HG03135 (cell line): ENCODE measurements around the gene KMT2D.

Experiments used
- ATAC-seq: cut with Tn5 transposase; IDR thresholded peaks from one replicate; pipeline ENCODE4 v1.9.1; 2021; ENCODE audit warnings: mild to moderate bottlenecking, moderate library complexity; ENCODE audit not compliant: unreplicated experiment

KMT2D gene

DNA sequence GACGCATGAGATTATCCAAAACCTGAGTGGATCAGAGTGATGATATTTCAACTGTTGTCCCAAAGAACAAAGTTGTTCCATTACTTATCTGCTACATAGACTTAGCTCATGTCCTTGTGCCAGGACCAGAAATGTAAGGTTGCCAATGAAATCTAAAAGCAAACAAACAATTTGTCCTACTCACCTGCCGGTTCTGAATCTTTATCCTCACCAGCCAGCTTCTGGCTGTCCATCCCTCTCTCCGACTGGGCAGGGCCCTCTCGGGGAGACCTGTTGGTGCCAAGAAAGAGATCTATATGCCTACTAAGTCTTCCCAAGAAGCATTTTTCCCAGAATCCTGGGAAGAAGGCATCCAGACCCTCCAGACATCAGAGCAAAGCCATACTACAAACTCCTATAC, 5.5 kb downstream of the KMT2D start:
- no peak for ATAC-seq

DNA sequence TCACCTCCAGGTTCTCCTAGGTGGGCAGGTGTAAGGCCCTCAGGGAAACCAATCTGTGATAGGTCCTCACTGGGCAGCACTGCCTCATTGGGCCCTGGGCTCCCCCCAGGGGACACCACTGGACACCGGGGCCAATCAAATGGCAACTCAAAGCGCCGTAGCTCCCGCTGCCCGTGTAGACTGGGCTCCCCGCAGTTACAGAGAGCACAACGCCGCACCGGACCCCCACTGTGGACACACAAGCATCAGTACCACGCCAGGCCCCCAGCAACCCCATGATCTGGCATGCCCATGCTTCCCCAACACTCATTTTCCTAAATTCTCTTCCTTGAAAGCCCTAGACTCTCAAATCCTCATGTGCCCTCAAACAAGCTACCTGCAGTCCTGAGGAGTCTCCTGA, 6.1 kb downstream of the KMT2D start:
- no peak for ATAC-seq

DNA sequence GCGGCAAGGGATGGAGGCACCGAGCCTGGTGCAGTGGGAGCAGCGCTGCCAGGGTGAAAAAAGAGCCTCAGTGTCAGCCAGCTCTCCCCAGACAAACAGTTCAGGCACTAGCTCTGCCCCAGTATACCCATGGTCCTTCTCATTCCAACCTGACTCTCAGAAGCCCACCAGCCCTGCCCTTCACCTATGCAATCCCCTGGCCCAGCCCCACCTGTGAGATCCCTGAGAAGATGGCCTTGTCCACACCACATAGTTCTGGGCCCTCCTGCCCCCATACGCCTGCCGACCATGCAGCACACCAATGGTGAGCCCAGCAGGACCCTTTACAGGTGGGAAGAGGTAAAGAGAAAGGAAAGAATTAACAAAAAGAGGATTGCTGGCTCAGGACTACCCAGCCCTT, 6.5 kb downstream of the KMT2D start:
- no peak for ATAC-seq

DNA sequence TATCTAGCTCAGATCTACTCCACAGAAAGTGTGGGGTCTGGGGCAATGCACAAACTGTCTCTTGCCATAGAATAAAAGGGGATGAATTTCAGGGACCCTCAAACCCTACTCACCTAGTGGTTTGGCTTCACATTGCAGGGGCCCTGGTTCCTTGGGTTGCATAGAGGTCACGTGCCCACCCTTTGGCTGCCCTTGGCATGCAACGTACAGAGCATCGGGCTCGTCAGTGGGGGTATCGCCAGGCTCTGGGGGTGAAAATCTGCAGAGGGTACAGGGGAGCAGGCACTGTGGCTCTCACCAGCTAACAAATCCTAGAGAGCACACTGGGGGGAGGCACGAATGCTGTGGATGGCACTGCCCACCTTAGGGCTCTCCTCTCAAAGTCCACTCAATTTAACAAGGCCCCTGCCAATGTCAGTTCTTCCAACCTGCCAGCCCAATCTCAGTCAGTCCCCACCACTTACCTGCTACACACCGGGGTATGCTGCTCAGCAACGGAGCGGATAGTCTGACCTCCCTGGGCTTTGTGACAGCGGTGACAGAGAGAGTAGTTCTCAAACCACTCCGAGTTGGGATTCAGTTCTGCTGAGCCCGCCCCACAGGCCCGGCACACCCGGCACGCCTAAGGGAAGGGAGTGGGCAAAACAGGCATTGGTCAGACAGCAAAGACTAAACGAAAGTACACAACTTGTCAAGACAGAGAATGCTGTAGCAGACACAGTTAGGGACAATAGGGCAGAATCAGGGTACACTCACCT, 8.0 kb downstream of the KMT2D start:
- no peak for ATAC-seq

DNA sequence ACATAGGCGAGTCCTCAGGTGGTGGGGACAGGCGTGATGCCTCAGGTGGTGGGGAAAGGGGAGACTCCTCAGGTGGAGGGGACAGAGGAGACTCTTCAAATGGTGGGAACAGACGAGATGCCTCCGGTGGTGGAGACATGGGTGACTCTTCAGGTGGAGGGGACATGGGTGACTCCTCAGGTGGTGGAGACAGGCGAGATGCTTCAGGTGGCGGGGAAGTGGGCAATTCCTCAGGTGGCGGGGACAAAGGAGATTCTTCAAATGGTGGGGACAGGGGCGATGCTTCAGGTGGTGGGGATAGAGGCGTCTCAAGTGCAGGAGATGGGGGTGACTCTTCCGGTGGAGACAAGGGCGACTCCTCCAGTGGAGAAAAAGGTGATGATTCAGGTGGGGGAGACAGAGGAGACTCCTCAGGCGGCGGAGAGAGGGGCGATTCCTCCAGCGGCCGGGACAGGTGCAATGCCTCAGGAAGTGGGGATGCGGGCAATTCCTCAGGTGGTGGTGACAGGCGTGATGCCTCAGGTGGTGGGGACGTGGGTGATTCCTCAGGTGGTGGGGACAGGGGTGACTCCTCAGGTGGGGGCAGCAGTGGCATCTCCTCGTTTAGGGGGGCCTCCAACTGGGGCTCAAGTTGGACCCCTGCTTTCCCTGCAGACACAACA, 8.7 kb downstream of the KMT2D start:
- ATAC-seq = no peak

DNA sequence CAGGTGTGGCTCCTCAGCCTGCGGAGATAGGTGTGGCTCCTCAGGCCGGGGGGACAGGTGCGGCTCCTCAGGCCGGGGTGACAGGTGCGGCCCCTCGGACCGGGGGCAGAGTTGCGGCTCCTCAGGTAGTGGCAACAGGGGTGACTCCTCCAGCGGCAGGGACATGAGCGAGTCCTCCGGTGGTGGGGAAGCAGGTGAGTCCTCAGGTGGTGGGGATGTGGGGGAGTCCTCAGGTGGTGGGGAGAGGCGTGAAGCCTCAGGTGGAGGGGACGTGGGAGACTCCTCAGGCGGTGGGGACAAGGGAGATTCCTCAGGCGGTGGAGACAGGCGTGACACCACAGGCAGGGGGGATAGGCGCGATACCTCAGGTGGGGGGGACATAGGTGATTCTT, 9.2 kb downstream of the KMT2D start:
- no peak for ATAC-seq

DNA sequence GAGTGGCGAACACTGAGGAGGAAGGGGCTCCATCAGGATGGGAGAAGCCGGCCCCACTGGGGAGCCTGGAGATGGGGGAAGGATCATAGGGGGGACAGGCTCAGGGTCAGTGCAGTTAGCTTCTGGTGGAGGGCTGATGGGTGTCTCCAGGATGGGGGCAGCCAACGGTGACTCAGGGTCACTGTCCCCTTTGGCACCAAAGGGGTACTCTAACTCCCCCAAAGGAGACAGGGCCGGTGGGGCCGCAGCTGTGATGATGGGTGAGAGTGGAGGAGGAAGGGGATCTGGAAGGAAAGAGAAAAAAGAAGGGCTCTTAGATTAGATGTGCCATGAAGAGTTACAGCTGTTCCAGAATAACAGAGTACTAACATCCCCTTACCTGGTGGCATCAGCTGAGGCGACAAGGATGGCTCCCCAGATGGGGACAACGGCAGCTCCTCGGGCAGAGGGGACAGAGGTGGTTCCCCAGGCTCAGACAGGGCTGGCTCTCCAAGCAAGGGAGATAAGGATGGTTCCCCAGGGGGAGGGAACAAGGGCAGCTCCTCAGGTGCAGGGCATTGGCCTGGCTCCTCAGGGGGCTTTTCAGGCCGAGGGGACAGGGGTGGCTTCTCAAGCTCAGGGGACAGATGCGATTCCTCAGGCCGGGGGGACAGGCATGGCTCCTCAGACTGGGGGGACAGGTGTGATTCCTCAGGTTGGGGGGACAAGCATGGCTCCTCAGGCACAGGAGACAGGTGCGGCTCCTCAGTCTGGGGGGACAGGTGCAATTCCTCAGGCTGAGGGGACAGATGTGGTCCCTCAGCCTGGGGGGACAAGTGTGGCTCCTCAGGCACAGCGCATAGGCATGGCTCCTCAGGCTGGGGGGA, 9.9 kb downstream of the KMT2D start:
- ATAC-seq = no peak

DNA sequence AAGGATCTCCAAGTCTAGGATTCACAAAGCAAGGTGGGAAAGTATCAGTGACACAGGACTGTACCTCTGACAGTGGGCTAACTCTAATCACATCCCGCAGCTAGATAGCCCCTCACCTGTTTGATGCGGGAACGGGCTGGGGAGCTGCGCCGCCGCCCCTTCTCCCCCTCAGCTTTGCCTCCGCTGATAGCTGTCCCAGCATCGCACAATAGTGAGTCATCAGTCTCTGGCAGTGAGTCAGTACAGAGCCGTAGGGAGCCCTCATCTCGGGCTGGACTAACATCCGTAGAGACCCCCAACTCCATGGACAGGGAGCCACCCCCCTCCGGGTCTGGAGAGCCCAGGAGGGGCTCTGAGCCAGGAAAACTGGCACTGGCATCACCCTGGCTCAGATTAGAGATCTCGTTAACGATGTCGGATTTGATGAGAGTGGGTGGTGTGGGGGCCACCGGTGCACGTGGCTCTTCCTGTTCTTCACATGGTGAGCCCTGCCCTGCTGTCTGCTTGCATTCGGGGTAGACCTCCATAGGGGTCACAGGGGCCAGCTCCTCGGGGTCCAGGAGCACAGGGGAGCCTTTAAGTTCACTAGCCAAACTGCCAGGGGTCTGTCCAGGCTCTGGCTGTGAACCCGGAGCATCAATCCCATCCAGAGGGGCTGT, 10.9 kb downstream of the KMT2D start:
- no peak for ATAC-seq

DNA sequence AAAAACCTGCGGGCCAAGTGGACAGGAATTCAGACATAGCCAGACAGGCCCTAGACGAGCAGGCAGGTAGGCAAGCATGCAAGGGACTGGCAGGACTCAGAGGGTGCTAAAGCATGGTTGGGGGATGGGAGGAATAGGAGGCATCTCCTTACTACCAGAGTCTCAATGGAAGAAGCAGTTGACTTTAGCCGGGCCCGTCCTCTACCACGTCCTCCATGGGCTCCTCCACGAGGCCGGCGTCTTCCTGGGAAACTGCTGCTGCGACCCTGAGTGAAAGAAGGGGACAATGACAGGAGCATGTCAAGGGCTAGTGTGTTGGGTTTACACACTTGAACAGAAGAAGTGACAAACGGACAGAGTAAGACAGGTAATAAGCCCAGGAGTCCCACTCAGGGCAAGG, 11.6 kb downstream of the KMT2D start:
- no peak for ATAC-seq

DNA sequence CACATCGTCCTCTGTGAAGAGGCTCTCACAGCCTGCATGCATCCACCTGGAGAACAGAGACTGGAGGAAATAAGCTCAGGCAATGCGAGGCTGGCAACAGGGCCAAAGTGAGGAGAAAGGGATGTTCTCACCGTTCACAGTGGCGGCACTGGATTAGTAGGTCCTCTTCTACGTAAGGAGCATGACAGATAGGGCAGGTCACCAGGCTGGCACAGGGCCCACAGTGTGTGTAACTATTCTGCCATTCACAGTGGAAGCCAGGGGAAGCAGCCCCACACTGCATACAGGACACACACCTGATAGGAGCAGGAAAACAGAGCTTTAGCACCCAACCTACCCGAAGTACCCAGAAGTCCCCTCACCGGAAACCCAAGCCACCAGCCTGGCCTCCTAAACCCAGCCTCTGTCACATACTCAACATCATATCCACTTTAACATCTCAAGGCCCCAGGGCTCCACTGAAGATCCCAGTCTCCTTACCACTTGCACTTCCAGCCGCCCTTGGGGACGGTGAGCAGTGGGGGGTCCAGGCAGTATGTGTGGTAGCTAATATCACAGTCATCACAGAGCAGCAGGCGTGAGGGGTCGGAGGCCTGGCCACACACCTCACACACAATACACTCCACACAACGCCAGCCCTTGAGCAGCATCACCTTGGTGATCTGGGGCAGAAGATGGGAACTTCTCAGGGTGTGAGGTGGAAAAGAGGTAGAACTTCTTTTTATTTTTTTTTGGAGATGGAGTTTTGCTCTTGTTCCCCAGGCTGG, 14.3 kb downstream of the KMT2D start:
- ATAC-seq = no peak

DNA sequence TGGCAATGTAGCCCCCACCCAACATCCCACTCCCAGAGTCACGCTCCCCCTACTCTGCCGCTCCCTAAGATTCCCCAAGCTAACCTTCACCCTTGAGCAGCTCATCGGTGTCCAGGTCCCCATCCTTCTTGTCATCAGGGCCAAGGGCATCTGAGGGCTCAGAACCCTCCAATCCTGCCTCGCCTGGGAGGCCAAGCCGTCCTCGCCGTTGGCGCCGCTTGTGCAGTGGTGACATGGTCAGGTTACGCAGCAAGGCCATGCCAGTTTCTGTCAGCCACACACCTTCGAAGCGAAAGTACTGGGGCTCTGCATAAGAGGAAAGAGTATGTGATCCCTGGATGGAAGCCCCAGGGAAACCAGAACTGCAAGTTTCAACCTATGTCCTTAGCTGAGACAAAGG, 15.9 kb downstream of the KMT2D start:
- no peak for ATAC-seq

DNA sequence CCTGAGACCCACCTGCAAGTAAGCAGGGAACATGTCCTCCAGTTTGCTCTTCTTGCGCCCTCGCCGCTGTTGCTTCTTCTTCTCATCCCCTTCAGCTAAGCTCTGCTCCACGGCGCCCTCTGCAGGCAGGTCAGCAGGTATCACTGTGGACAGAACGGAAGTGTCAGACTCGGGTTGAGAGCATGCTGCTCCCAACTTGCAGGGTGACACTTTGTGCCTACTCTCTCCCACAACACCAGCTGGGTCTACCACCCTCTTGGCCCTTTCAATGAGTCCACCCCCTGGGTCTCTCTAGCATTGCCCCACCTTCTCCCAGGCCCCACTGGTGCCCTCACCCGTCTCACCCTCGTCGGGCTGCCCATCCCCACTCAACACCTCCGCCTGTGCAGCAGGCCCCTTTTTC, 16.7 kb downstream of the KMT2D start:
- ATAC-seq = no peak

DNA sequence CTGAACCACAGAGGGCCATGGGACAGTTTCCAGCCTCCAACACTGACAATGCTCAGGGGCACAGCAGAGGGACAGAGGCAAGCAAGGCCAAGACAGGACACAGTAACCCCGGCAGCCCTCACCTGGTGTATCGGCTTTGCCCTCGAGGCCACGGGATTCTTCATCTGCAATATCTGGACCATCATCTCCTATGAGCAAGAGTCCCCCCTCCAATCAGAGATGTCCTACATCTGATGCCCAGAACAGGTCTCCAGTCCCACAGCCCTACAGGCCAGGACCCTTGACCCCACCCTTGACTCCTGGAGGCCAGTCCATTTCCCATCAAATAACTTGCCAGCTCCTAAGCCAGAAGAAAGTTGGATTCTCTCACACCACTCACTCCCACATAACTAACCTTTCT, 17.4 kb downstream of the KMT2D start:
- ATAC-seq = no peak

DNA sequence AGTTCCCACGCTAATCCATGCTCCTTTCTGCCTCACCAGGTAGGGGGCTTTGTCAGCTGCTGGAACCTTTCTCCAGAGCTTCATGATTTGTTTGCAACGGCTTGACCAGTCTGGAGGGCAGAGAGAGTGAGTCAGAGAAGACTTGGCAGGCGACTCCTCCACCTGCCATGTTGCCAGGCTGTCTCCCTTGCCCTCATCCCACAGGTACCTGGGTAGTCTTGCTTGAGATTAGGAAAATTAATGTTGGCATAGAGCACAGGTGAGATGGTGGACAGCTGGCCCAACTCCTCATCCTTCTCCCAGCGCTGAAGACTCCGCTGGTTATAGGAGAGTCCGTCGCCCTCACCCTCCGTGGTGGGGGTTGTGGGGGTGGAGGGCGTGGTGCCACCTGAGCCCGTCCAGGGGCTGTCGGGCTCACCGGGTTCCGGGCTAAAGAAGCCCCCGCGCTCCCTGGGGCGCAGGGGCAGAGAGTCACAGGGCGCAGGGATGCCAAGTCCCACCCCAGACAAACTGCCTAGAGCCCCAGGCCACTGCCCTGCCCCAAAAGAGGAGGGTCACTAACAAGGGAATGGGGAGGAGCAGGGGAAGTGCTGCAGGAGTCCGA, 18.6 kb downstream of the KMT2D start:
- ATAC-seq = no peak

DNA sequence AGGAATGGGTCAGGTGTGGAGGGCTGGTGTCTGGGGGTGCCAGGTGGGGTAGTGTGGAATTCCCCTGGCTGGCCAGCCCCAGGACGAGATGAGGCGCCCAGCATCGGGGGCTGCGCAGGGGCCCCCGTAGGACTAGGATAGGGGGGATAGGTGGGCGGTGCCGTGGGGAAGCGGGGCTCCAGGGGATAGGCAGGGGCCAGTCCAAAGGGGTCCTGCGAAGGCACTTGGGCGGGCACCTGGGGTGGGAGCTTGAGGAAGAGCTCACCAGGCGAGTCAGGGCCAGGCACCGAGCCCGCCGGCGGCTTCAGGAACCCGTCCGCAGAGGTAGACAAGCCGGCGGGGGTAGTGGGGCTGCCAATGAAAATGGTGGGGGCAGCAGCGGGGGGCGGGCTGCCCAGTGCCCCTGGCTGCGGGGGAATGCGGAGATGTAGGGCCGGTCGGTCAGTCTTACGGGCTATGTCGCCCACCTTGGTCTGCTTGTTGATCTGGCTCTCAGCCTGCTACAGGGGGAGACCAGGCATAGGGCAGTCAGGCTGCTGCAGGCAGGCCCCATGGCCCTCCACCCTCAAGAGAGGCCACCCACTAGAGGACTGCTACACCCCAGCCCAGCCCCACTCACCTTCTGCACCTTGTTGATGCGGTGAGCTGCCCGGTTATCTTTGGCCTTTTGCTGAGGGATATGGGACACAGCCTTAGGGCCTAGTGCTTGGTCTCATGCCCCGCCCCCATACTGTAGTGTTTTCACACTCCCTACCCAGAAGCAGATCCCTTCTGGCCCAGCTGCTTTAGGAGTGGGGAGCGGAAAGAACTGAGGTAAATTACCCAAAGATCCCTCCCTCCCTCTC, 19.3 kb downstream of the KMT2D start:
- ATAC-seq = no peak

DNA sequence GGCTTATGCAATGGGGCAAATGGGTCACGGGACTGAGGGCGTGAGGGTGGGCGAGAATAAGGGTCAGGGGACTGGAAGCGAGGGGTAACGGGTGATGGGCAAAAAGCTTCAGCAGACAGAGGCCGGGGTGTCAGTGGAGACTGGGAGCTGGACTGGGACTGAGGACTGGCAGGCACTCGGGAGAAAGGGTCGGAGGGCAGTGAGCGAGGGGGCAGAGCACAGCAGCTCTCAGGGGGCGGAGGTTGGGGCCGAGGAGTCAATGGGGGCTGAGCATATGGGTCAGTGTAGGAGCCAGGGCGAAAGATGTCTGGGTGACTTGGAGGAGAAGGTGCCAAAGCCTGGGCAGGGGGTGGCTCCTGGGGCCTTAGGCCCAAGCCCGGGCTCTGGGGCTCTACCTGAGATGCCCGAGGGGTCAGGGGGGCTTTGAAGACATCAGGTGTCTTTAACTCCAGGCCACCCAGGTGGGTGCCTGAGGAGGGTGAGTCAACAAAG, 20.2 kb downstream of the KMT2D start:
- no peak for ATAC-seq

DNA sequence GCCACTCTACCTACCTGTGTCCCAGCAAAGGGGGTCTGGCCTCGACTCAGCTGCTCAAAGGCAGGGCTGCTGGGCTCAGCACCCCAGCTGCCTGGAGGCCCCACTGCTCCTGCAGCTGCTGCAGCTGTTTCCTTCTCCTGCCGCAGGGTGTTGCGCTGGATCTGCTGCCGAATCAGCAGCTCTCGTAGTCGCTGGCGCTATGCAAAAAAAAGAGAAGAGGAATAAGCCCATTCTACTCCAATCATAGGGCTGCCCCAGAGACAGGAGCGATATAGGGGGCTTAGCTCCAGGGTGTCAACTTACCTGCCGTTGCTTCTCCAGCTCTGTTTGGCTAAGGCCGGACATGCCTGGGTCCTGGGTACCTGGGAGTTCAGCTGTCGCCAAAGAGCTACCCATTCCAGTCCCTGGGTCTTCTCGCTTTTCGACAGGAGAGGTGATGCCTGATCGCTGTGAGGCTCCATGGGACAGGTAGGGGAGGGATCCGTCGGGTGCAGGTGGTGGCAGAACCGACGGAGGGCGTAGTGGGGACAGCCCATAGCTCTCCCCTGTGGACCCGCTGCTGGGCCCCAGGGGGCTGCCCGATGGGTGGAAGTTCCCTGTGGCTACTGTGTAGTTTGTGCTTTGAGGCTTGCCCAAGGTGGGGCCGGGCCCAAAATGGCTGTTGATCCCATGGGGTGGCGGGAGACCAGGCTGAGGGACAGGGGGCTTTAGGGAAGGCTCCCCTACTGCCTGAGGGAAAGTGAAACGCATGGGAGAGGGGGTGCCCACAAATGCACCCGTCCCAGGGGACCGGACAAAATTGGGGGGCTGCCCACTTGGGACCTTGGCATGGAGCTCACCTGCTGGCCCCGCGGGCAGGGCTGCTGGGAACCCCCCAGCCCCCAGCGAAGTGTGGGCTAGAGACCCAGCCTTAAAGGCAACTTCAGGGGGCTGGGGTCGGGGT, 20.9 kb downstream of the KMT2D start:
- ATAC-seq = no peak
